ENCODE measurements around the gene ARHGEF19.

DNA sequence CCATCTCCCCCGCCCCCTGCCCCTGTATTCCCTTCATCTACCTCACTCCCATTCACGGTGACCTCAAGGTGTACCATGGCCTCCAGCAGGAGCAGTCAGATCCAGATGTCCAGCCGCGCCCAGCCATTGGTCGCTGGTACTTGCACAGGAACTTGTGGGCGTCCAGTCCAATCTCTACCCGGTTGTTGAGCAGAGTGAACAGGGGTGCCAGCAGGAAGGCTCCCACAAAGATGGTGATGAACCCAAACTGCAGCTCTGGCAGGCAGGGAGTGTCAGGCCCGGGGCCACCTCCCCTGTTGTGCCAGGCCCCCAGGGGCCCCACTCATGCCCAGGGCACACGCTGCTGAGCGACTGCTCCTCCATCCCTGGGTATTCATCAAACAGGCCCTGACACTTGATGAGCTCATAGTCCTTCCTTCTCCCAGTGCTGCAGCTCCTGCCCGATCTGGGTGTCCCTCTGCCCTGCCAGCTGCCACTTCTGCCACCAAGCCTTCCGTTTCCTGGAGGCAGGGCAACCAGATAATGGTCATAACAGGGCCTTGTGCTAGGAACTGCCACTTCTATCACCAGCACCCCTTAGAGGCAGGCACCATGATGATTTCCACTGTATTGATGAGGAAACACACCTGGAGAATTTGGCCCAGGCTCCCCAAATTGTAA is 5.7 kb upstream of the ARHGEF19 start:
- TF ChIP-seq MYNN (IDR thresholded peaks at IDR 0.05): no peak
- TF ChIP-seq MYNN (CRISPR knock-in tag; IDR thresholded peaks at IDR 0.05): no peak
- TF ChIP-seq GTF2F1 (IDR thresholded peaks at IDR 0.05; ENCODE audit: low read depth, low read length): no peak
- TF ChIP-seq, protein P1, sequence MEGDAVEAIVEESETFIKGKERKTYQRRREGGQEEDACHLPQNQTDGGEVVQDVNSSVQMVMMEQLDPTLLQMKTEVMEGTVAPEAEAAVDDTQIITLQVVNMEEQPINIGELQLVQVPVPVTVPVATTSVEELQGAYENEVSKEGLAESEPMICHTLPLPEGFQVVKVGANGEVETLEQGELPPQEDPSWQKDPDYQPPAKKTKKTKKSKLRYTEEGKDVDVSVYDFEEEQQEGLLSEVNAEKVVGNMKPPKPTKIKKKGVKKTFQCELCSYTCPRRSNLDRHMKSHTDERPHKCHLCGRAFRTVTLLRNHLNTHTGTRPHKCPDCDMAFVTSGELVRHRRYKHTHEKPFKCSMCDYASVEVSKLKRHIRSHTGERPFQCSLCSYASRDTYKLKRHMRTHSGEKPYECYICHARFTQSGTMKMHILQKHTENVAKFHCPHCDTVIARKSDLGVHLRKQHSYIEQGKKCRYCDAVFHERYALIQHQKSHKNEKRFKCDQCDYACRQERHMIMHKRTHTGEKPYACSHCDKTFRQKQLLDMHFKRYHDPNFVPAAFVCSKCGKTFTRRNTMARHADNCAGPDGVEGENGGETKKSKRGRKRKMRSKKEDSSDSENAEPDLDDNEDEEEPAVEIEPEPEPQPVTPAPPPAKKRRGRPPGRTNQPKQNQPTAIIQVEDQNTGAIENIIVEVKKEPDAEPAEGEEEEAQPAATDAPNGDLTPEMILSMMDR (IDR thresholded peaks at IDR 0.05 in 2 of 3, conservative IDR thresholded peaks at IDR 0.05 in 1 of 3; ENCODE audit: insufficient read depth in 2 of 3, low read depth in 1 of 3, low read length in 3 of 3): no peak
- no peak for TF ChIP-seq U2AF2 (optimal IDR thresholded peaks at IDR 0.05; ENCODE audit: low read depth, low read length)
- TF ChIP-seq, protein P2, sequence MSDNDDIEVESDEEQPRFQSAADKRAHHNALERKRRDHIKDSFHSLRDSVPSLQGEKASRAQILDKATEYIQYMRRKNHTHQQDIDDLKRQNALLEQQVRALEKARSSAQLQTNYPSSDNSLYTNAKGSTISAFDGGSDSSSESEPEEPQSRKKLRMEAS (CRISPR knock-in tag; IDR thresholded peaks at IDR 0.05): no peak
- TF ChIP-seq RCOR1 (IDR thresholded peaks at IDR 0.05; ENCODE audit: borderline replicate concordance in 1 of 2, low read depth in 2 of 2, low read length in 2 of 2): no peak
- TF ChIP-seq KDM1A (IDR thresholded peaks at IDR 0.05): no peak
- no peak for TF ChIP-seq RBM25 (IDR thresholded peaks at IDR 0.05; ENCODE audit: low read depth, low read length, severe bottlenecking)
- TF ChIP-seq POLR2A (conservative IDR thresholded peaks at IDR 0.05): no peak
- no peak for TF ChIP-seq CHD4 (IDR thresholded peaks at IDR 0.05; ENCODE audit: insufficient read depth, insufficient replicate concordance, low read depth, low read length, poor library complexity, severe bottlenecking)
- TF ChIP-seq ATF1 (CRISPR knock-in tag; IDR thresholded peaks at IDR 0.05): no peak
- TF ChIP-seq ATF1 (tag; IDR thresholded peaks at IDR 0.05): no peak
- TF ChIP-seq MTA1 (IDR thresholded peaks at IDR 0.05; ENCODE audit: borderline replicate concordance): no peak

All from K562 (cell line).